NT2/D1 (cell line): ENCODE data around the gene RIN3.

ENCODE experiments used
- SUZ12 ChIP-seq: IDR thresholded peaks from 2 replicates; pipeline ENCODE4 v1.6.1; 2011; ENCODE audit not compliant: insufficient read length, insufficient read depth; ENCODE audit errors: extremely low read depth
- YY1 ChIP-seq: IDR thresholded peaks from 2 replicates; pipeline ENCODE4 v1.6.1; 2011; ENCODE audit not compliant: insufficient read length, insufficient read depth
- ZNF274 ChIP-seq: IDR thresholded peaks from 2 replicates; pipeline ENCODE4 v1.6.1; 2011; ENCODE audit warnings: mild to moderate bottlenecking, low read depth, low read length

GRCh38 chr14:92677955-92678354, 164.4 kb downstream of the RIN3 start:
- no peak for TF ChIP-seq YY1
- TF ChIP-seq SUZ12, result no peak
- TF ChIP-seq ZNF274, result no peak
